Measurements from ENCODE around the gene A4GNT. TPM values are rescaled to one million over a fixed set of nuclear protein-coding genes. Genes with fewer than 3 reads are reported as not detected.

Gene A4GNT
- total and polyA plus RNA-seq, 2 of the 8 experiments (the other 6 are each of a cell fraction or from before 2014, with no cell fraction given), result not detected

DNA sequence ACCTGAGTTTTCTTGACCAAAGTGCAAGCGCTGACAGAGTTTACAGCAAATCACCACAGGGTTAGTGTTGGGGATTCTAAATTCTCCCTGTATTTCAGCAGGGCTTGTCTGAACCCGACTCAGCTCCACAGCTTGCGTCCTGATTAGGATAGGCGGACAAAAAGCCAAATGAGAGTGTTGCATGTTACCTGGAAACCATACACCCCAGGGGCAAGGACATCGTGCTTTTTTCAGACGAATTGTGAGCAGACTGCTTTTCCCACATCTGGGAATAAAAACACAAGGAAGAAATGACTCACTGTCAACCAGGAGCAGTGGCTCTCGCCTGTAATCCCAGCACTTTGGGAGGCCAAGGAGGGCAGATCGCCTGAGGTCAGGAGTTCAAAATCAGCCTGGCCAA, 19.8 kb downstream of the A4GNT start:
- no peaks in the 10 kb centered on the region for H3K36me3 ChIP-seq (ENCODE audit: control insufficient read depth in 2 of 4, insufficient read depth in 4 of 4, low read length in 3 of 4)
- H2BK12ac ChIP-seq (ENCODE audit: low read depth, low read length), result no peak overlapping the region
- no peak overlapping the region for H3K4ac ChIP-seq (replicated peaks; ENCODE audit: insufficient read length, low read depth, low read length)
- DNase-seq (ENCODE audit: low read depth in 1 of 2, low spot score in 2 of 2), result no peak
- H3K79me1 ChIP-seq (ENCODE audit: low read depth, low read length), result peaks cover 2% of the 10 kb centered on the region; the same call in 1 of the 2 replicates
- no peak overlapping the region for H2BK120ac ChIP-seq (replicated peaks; ENCODE audit: low read depth, low read length)
- no peak overlapping the region for H3K56ac ChIP-seq (replicated peaks; ENCODE audit: insufficient read length, low read depth, low read length)
- H2BK20ac ChIP-seq (ENCODE audit: low read length), result no peak overlapping the region
- no peak overlapping the region for H4K8ac ChIP-seq (ENCODE audit: extremely low read depth, insufficient read depth, low read length)
- H3K23me2 ChIP-seq (ENCODE audit: low read depth, low read length), result peaks cover 10% of the 10 kb centered on the region
- H3K27ac ChIP-seq (ENCODE audit: low read depth, low read length), result no peak overlapping the region
- no peak overlapping the region for H2BK15ac ChIP-seq (ENCODE audit: low read length)
- FAIRE-seq, result no peak
- no peak overlapping the region for H3K4me3 ChIP-seq (ENCODE audit: extremely low read depth in 1 of 4, insufficient read depth in 2 of 4, low read depth in 3 of 4, low read length in 4 of 4)
- H4K5ac ChIP-seq (ENCODE audit: insufficient read length, low read depth, low read length), result no peak overlapping the region
- 95% methylated on average over 8 of the region's 8 CpGs; no CpG with 5 or more reads in 1 of the 2 experiments for WGBS, 2 experiments (ENCODE audit: extremely low coverage in 1 of 2, insufficient coverage in 1 of 2, insufficient read length in 1 of 2, insufficient replicate concordance in 2 of 2, low coverage in 1 of 2, low lambda C conversion rate in 2 of 2, missing lambda C conversion rate in 1 of 2)
- CTCF ChIA-PET (ENCODE audit: partially characterized antibody), result interaction anchor here (0.6 to 3.9 kb wide), 8 partner anchors 10 to 79 kb away, joined by 3 to 27 read pairs (median 4); no protein-coding TSS in a partner anchor
- no peak overlapping the region for H2AK5ac ChIP-seq (ENCODE audit: low read depth, low read length)
- H3K14ac ChIP-seq (ENCODE audit: insufficient read length), result no peak overlapping the region
- no peaks in the 10 kb centered on the region for H3K27me3 ChIP-seq (replicated peaks in 1 of 4; ENCODE audit: control insufficient read depth in 3 of 4, extremely low read depth in 1 of 4, insufficient read depth in 3 of 4, low read length in 3 of 4)
- no peaks in the 10 kb centered on the region for H3K9me3 ChIP-seq (ENCODE audit: insufficient read depth in 2 of 2, low read depth in 1 of 2, low read length in 1 of 2)
- no peak overlapping the region for H3K9ac ChIP-seq (replicated peaks in 1 of 4; ENCODE audit: extremely low read depth in 1 of 4, low read depth in 3 of 4, low read length in 3 of 4)
- peaks cover 2 to 13% (median 8%) of the 10 kb centered on the region in 4 experiments; a peak in 6 of 7 replicates for H3K4me1 ChIP-seq (replicated peaks in 1 of 4; ENCODE audit: control insufficient read depth in 3 of 4, insufficient read depth in 4 of 4, low read length in 3 of 4)
- peaks cover 0 to 8% of the 10 kb centered on the region in 2 experiments; a peak in 2 of 4 replicates for H3K79me2 ChIP-seq (ENCODE audit: control insufficient read depth in 1 of 2, insufficient read depth in 2 of 2, low read length in 2 of 2)
- no peak overlapping the region for H3K4me2 ChIP-seq (ENCODE audit: insufficient read depth in 1 of 2, low read depth in 2 of 2, low read length in 2 of 2)
- POLR2A ChIA-PET (ENCODE audit: partially characterized antibody), result interaction anchor here (1.5 to 2.0 kb wide), 2 partner anchors 10 to 63 kb away, joined by 3 to 5 read pairs; partner anchors contain the start of gene DBR1
- H3K18ac ChIP-seq (ENCODE audit: extremely low read depth, low read length), result no peak overlapping the region; the same call in 1 of the 2 replicates
- H3K23ac ChIP-seq (ENCODE audit: insufficient read length), result no peak overlapping the region
- peaks cover 0 to 4% of the 10 kb centered on the region in 2 experiments for H4K20me1 ChIP-seq (replicated peaks in 1 of 2; ENCODE audit: control insufficient read depth in 1 of 2, insufficient read depth in 2 of 2, low read length in 2 of 2)
- no peak overlapping the region for H2AFZ ChIP-seq (ENCODE audit: low read length)
- no peak overlapping the region for H2BK5ac ChIP-seq (ENCODE audit: low read depth, low read length)
- no peak overlapping the region for H4K91ac ChIP-seq (replicated peaks; ENCODE audit: insufficient read length, low read length)
- TF ChIP-seq RXRA (IDR thresholded peaks at IDR 0.05; ENCODE audit: insufficient read depth, low read depth, low read length) (no peak), RBBP5 (IDR thresholded peaks at IDR 0.05; ENCODE audit: borderline replicate concordance, low read depth, low read length) (no peak), POLR2AphosphoS5 (IDR thresholded peaks at IDR 0.05; ENCODE audit: low read depth, low read length) (no peak), MAFK (IDR thresholded peaks at IDR 0.05; ENCODE audit: low read depth, low read length) (no peak), EGR1 (IDR thresholded peaks at IDR 0.05; ENCODE audit: borderline replicate concordance, low read depth, low read length) (no peak), SAP30 (IDR thresholded peaks at IDR 0.05; ENCODE audit: insufficient read depth, insufficient replicate concordance, low read length) (no peak), TEAD4 (IDR thresholded peaks at IDR 0.05; ENCODE audit: low read depth, low read length) (no peak), RNF2 (IDR thresholded peaks at IDR 0.05; ENCODE audit: borderline replicate concordance, low read depth, low read length, missing control alignments, poor library complexity, severe bottlenecking) (no peak)
- TF ChIP-seq, protein P1, sequence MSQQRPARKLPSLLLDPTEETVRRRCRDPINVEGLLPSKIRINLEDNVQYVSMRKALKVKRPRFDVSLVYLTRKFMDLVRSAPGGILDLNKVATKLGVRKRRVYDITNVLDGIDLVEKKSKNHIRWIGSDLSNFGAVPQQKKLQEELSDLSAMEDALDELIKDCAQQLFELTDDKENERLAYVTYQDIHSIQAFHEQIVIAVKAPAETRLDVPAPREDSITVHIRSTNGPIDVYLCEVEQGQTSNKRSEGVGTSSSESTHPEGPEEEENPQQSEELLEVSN (IDR thresholded peaks at IDR 0.05), result no peak
- TF ChIP-seq, protein P2, sequence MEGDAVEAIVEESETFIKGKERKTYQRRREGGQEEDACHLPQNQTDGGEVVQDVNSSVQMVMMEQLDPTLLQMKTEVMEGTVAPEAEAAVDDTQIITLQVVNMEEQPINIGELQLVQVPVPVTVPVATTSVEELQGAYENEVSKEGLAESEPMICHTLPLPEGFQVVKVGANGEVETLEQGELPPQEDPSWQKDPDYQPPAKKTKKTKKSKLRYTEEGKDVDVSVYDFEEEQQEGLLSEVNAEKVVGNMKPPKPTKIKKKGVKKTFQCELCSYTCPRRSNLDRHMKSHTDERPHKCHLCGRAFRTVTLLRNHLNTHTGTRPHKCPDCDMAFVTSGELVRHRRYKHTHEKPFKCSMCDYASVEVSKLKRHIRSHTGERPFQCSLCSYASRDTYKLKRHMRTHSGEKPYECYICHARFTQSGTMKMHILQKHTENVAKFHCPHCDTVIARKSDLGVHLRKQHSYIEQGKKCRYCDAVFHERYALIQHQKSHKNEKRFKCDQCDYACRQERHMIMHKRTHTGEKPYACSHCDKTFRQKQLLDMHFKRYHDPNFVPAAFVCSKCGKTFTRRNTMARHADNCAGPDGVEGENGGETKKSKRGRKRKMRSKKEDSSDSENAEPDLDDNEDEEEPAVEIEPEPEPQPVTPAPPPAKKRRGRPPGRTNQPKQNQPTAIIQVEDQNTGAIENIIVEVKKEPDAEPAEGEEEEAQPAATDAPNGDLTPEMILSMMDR (IDR thresholded peaks at IDR 0.05; ENCODE audit: control extremely low read depth in 1 of 3, insufficient read depth in 1 of 3, low read depth in 1 of 3, low read length in 3 of 3), result no peak

Data from H1 (cell line).